NT2/D1 (cell line): ENCODE data around the gene IZUMO1R.
"Not testable (repeated sequence)": the region's sequence is repeated elsewhere in the genome, so short reads cannot be mapped to it uniquely, and the experiment has no call there.

Experiments used
- DNase-seq: peaks from one replicate; pipeline ENCODE4 v3.0.0-alpha.2; 2011; ENCODE audit warnings: low read depth, low spot score
- H3K27me3 ChIP-seq: 2 replicates; pipeline ENCODE4 v1.6.0; 2011; ENCODE audit warnings: mild to moderate bottlenecking; ENCODE audit not compliant: insufficient read length, insufficient read depth
- H3K36me3 ChIP-seq: 2 replicates; pipeline ENCODE4 v1.6.1; 2011; ENCODE audit warnings: mild to moderate bottlenecking, low read length, mixed read lengths; ENCODE audit not compliant: insufficient read depth, insufficient read length
- H3K4me1 ChIP-seq: 2 replicates; pipeline ENCODE4 v1.5.1; 2011; ENCODE audit not compliant: insufficient read depth, insufficient read length
- H3K4me3 ChIP-seq: 2 replicates; pipeline ENCODE4 v1.5.1; 2011; ENCODE audit warnings: low read depth; ENCODE audit not compliant: insufficient read length
- H3K9ac ChIP-seq: 2 replicates; pipeline ENCODE4 v1.6.0; 2011; ENCODE audit warnings: low read depth; ENCODE audit not compliant: insufficient read length
- H3K9me3 ChIP-seq: 2 replicates; pipeline ENCODE4 v1.5.1; 2011; ENCODE audit warnings: mild to moderate bottlenecking, low read length; ENCODE audit not compliant: insufficient read depth
- SUZ12 ChIP-seq: IDR thresholded peaks from 2 replicates; pipeline ENCODE4 v1.6.1; 2011; ENCODE audit not compliant: insufficient read length, insufficient read depth; ENCODE audit errors: extremely low read depth
- YY1 ChIP-seq: IDR thresholded peaks from 2 replicates; pipeline ENCODE4 v1.6.1; 2011; ENCODE audit not compliant: insufficient read length, insufficient read depth
- ZNF274 ChIP-seq: IDR thresholded peaks from 2 replicates; pipeline ENCODE4 v1.6.1; 2011; ENCODE audit warnings: mild to moderate bottlenecking, low read depth, low read length

The IZUMO1R gene

DNA sequence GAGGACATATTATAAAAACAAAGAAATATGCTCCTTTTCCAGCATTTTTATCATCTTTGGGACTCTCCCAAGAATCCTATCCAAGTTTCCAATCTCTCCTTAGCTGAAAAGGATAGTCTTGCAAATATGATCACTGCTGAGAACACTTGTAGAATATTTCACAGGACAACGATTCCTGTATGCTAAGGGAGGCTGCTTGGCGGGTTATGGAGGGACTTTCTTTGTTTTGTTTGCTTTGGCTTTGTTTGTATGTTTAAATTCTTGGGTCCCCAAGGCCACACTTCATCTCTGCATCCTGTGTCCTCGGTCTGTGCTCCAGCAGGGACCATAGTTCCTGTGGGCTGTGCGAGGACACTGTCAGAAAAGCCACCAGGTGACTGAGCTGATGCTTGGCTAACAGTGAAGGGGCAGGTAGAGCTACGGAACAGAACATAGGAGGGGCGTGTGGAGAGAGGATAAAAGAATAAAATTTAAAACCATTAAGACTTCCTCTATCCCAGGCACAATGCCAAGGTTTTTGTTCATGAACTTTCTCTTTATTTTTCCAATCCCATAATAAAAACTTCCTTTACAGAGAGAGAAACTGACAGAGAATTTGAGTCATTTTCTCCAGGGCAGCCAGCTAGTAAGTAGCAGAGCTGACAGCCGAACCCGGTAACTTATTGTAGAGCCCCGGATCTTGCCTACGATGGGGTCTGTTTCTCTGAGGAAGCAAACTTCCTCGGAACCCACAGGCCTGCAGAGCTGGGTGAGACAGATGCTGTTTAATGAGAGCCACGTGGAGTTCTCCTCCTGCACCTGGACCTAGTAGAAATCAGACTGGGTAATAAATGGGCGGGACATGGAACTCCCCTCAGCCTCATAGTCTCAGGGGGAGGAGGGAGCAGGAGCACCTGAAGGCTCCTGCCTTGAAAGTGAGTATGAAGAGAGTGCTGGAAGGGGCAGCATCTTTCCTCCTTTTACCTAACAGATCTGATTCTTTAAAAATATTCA lies at the start of gene IZUMO1R:
Gene IZUMO1R, plus strand, starts transcription at position 615 of the 993 bp plus-strand sequence. CDS start 1,057 bp downstream, outside the sequence.
- no peak for TF ChIP-seq YY1
- TF ChIP-seq ZNF274 = no peak
- no peak for TF ChIP-seq SUZ12
- Histone ChIP-seq H3K36me3 (no peaks in the 10 kb centered on the region), H3K9ac (no peak within 1 kb of the TSS), H3K27me3 (no peaks in the 10 kb centered on the region), H3K4me1 (no peaks in the 10 kb centered on the region), H3K9me3 (no peaks in the 10 kb centered on the region), H3K4me3 (no peak within 1 kb of the TSS)
- no peak for DNase-seq

DNA sequence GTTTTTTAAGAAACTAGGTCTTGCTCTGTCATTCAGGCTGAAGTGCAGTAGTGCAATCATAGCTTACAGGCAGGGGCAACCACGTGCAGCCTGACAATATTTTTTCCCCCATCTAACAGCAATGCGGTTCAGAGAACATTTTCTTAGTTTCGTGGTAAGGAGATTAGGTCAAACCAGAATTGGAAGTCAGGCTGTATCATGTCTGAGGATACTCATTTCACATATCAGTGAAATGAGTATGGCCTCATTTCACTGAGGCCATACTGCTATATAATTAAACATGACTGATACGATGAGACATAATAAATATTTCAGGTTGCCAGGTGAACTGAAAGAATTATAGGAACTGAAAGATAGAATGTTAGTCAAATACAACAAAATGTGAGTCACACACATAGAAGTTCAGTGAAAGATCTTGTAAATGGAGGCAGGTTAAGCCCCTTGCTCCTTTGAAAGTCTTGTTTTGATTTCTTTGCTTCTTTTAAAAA lies 32.5 kb upstream of the IZUMO1R start:
- no peak for TF ChIP-seq YY1
- TF ChIP-seq ZNF274 = no peak
- no peak for TF ChIP-seq SUZ12
- H3K4me1 ChIP-seq = no peaks in the 10 kb centered on the region
- no peak overlapping the region for H3K9ac ChIP-seq
- no peak overlapping the region for H3K4me3 ChIP-seq
- no peaks in the 10 kb centered on the region; the same call in 1 of the 2 replicates for H3K9me3 ChIP-seq
- DNase-seq = no peak
- no peaks in the 10 kb centered on the region for H3K27me3 ChIP-seq
- H3K36me3 ChIP-seq = no peaks in the 10 kb centered on the region

DNA sequence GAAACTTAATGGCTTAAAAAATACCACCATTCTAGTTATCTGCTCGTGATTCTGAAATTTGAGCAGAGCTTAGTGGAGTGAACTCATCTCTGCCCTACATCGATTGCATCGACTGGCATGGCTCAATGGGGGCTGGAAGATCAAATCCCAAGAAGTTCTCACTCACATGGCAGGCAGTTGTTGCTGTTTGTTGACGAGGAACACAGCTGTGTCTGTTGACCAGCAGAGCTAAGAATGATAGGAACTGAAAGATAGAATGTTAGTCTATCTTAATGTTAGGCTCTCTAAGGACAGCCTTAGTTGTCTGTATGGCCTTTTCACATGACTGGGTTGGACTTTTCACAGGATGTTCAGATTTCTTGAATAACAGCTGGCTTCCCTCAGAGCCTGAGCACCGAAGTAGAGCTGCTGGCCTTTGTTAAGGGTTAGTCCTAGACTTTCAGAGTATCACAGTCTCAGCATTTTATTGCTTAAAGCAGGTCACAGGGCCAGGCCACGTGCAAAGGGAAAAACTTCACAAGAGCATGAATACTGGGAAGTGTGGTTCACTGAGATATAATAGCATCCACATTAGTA lies 31.6 kb upstream of the IZUMO1R start:
- Histone ChIP-seq H3K27me3 (no peaks in the 10 kb centered on the region), H3K9ac (no peak overlapping the region), H3K9me3 (no peaks in the 10 kb centered on the region; the same call in 1 of the 2 replicates), H3K36me3 (no peaks in the 10 kb centered on the region), H3K4me3 (no peak overlapping the region), H3K4me1 (no peaks in the 10 kb centered on the region)
- TF ChIP-seq ZNF274 (no peak), SUZ12 (no peak), YY1 (no peak)
- DNase-seq = no peak

DNA sequence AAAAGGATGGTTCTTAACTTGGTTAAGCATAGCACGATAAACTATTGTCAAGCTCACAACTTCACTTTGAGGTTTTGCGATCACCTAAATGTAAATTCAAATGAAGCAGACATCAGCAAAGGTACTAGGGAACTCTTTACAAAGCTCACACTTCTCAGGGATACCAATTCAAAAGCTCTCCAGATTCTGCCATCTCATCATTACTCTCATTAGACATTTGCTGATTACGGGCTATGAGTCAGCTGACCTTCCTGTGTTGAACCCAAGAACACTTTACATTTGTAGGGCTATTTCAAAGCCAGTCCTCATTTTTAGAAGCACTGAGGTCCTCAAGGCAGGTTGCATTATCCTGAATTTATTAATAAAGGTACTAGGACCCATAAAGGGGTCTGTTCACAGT lies 28.4 kb upstream of the IZUMO1R start:
- H3K4me1 ChIP-seq = no peaks in the 10 kb centered on the region
- no peak overlapping the region for H3K9ac ChIP-seq
- TF ChIP-seq YY1 = no peak
- TF ChIP-seq SUZ12 = no peak
- TF ChIP-seq ZNF274 = no peak
- H3K9me3 ChIP-seq = no peaks in the 10 kb centered on the region; the same call in 1 of the 2 replicates
- no peak overlapping the region for H3K4me3 ChIP-seq
- no peaks in the 10 kb centered on the region for H3K27me3 ChIP-seq
- no peak for DNase-seq
- no peaks in the 10 kb centered on the region for H3K36me3 ChIP-seq

DNA sequence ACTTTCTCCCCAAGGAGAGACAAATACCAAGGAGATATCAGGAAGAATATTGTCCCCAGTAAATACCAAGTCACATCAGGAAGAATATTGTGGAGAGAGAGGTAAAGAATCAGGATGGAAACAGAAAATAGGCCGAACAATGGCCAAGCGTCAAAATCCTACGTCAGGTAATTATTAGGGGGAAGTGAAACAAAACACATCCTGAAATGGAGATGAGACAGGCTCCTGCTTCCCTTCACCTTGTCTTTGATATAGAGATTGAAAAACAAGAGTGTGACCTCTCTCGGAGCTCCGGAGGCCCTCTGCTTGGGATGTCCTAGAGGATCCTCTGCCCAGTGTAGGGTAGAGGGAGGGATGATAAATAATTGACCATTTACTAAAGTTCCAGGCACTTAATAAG lies 27.4 kb upstream of the IZUMO1R start:
- H3K9ac ChIP-seq = no peak overlapping the region
- H3K4me3 ChIP-seq = no peak overlapping the region
- no peaks in the 10 kb centered on the region for H3K4me1 ChIP-seq
- H3K36me3 ChIP-seq = no peaks in the 10 kb centered on the region
- no peaks in the 10 kb centered on the region; the same call in 1 of the 2 replicates for H3K9me3 ChIP-seq
- DNase-seq = no peak
- no peaks in the 10 kb centered on the region for H3K27me3 ChIP-seq
- TF ChIP-seq YY1 = no peak
- no peak for TF ChIP-seq ZNF274
- TF ChIP-seq SUZ12 = no peak

DNA sequence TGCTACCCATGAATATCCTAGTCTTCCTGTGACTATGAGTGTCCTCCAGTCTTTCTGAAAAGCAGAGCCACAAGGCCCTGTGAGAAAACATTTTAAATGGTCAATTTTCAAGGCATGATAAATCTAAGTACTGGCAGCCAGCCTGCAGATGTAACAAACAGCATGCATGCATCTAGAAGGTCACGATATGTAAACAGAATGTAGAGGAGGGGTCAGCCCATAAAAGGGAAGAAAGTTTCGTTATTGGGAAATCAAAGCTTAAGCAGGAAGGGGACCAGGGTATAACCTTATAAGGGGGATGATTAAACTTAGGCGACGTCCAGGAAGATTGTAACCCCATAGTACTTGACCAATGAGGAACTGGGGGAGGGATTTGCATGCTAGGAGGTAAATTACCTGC lies 26.2 kb upstream of the IZUMO1R start:
- not testable (repeated sequence) for H3K4me1 ChIP-seq, DNase-seq, H3K36me3 ChIP-seq, H3K9me3 ChIP-seq, H3K9ac ChIP-seq, H3K27me3 ChIP-seq, H3K4me3 ChIP-seq

DNA sequence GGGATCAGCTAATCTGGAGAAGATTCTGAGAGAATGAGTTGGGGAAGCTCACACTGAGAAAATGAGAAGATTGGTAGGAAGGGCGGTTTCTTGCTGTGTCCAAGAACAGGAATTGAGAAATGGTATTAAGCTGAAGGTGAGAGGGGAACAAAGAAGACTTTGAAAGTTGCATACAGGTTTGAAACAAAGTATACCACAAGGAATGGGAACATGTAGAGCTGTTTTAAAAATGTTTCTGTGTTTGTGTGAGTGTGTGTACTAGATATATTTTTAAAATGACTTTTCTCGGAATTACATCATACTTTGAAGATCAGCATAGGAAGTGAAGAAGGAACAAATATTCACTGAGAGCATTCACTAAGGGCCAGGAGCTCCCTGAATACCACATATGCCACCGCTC lies 24.4 kb upstream of the IZUMO1R start:
- H3K36me3 ChIP-seq = no peaks in the 10 kb centered on the region
- no peaks in the 10 kb centered on the region for H3K4me1 ChIP-seq
- H3K27me3 ChIP-seq = no peaks in the 10 kb centered on the region
- H3K9me3 ChIP-seq = no peaks in the 10 kb centered on the region
- TF ChIP-seq ZNF274 = no peak
- DNase-seq = no peak
- H3K9ac ChIP-seq = no peak overlapping the region
- no peak overlapping the region for H3K4me3 ChIP-seq
